Measurements from ENCODE around the gene MAB21L4. TPM values are rescaled to one million over a fixed set of nuclear protein-coding genes. Genes with fewer than 3 reads are reported as not detected.
A peak's percentile ranks its signal among the peaks of the same experiment; 100 is the strongest.

The MAB21L4 gene
- total and polyA plus RNA-seq, 9 donors = 0.04 to 0.48 (median 0.23) TPM; not detected in 4

DNA sequence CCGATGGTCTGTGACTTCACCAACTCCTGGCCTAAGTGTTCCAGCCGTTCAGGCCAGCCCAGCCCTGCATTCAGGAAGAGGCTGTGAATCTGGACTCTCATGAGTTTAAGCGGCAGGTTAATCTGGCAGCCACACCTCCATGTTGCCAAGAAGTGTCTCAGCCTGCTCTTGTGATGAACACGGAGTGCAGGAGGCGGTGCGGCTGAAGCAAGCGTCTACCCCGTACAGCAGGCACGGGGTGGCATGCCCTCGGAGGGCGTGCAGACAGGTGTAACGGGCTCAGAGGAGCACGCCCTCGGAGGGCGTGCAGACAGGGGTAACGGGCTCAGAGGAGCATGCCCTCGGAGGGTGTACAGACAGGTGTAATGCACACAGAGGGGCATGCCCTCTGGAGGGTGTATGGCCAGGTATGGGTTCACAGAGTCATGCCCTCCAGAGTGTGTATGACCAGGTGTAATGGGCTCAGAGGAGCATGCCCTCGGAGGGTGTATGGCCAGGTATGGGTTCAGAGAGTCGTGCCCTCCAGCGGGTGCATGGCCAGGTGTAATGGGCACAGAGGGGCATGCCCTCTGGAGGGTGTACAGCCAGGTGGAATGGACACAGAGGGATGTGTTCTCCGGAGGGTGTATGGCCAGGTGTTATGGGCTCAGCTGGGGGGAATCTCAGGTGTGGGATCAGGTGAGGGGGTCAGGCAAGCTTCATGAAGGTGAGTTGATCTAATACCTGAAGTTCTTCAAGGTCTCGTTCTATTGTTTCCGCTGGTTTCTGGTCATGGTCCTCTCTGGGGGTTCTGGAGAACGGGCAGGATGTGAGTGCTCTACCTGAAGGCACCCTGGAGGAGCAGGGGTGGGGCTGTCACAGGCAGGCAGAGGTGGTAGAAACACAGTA, 32.8 kb upstream of the MAB21L4 start:
- no peak for TF ChIP-seq POLR2A (IDR thresholded peaks at IDR 0.05)
- no peak for TF ChIP-seq EP300 (IDR thresholded peaks at IDR 0.05)
- TF ChIP-seq, protein P1, sequence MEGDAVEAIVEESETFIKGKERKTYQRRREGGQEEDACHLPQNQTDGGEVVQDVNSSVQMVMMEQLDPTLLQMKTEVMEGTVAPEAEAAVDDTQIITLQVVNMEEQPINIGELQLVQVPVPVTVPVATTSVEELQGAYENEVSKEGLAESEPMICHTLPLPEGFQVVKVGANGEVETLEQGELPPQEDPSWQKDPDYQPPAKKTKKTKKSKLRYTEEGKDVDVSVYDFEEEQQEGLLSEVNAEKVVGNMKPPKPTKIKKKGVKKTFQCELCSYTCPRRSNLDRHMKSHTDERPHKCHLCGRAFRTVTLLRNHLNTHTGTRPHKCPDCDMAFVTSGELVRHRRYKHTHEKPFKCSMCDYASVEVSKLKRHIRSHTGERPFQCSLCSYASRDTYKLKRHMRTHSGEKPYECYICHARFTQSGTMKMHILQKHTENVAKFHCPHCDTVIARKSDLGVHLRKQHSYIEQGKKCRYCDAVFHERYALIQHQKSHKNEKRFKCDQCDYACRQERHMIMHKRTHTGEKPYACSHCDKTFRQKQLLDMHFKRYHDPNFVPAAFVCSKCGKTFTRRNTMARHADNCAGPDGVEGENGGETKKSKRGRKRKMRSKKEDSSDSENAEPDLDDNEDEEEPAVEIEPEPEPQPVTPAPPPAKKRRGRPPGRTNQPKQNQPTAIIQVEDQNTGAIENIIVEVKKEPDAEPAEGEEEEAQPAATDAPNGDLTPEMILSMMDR (IDR thresholded peaks at IDR 0.05) = no peak
- Histone ChIP-seq H3K36me3 (no peaks in the 10 kb centered on the region), H3K9me3 (no peaks in the 10 kb centered on the region), H3K27ac (no peak overlapping the region), H3K27me3 (no peaks in the 10 kb centered on the region), H3K4me3 (no peak overlapping the region), H3K4me1 (ENCODE audit: insufficient read depth) (peaks cover 3% of the 10 kb centered on the region)
- intact Hi-C loops (cut with DNase I) = no loop called here
- WGBS, 3 donors = 92 to 95% (median 93%) methylated on average over 24 of the region's 24 CpGs
- peak; percentile 6 to 34 (median 15) for DNase-seq

DNA sequence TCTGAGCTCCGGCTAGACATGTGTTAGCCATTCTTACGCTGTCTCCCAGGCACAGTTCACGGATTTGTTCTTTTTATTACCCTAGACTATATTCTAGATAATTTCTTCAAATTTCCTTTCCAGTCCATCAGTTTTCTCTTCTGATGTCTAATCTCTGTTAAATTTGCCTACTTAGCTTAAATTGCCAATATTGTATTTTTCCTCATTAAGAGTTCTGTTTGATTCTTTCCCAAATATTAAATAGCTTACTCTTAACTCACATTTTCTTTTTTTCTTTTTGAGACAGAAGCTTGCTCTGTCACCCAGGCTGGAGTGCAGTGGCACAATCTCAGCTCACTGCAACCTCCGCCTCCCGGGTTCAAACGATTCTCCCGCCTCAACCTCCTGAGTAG, 31.4 kb upstream of the MAB21L4 start:
- no peak for DNase-seq
- Histone ChIP-seq H3K9me3 (no peaks in the 10 kb centered on the region), H3K36me3 (no peaks in the 10 kb centered on the region), H3K27ac (peak overlapping the region in 1 of 2 donors; percentile 72), H3K27me3 (no peaks in the 10 kb centered on the region), H3K4me3 (no peak overlapping the region), H3K4me1 (ENCODE audit: insufficient read depth) (peaks cover 3% of the 10 kb centered on the region)
- intact Hi-C loops (cut with DNase I) = loop anchor here in 1 of 4 donors (1.0 kb wide), 1 partner anchor 32 kb away; no protein-coding TSS in a partner anchor
- TF ChIP-seq EP300 (IDR thresholded peaks at IDR 0.05) (no peak), POLR2A (IDR thresholded peaks at IDR 0.05) (no peak)
- TF ChIP-seq, protein P1 (IDR thresholded peaks at IDR 0.05) = no peak
- 60 to 76% (median 65%) methylated on average over 7 of the region's 7 CpGs for WGBS, 3 donors

DNA sequence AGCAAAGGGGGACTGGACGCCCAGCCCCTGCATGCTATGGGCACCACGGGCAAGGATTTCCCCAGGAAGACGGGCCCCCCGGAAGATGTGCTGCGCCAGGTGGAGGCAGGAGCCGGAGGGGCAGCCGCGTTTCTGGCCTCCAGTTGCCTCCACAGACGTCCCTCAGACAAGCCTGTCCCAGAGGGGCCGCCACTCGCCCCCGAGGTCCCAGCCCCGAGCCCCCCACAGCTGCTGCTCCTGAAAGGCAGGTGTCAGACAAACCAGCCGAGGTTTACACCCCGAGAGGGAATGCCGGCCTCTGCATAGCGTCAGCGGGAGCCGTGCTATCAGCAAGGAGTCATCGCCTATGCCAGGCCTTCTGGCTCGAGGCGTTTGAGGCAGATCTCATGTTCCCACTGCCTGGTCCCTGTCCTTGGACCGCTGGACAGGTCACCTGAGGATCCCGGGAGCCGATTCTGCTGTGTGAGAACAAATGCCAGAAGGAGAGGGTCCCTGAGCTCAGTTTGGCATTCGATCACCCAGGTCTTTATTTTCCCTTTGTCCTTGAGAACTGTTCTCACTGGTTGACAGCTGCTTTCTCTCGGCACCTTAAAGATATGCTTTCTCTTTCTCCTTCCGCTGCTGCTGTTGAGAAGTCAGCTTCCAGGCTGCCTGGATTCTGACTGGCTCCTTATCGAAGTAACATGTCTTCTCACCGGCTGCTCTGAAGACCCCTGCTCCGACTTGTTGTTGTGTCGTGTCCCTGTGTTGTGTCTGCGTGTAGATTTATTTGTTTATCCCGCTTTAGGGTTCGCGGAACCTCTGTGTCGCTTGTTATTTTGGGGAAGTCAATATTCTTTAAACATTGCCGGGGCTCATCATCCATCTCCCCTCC, 30.8 kb upstream of the MAB21L4 start:
- no peak for TF ChIP-seq POLR2A (IDR thresholded peaks at IDR 0.05)
- TF ChIP-seq EP300 (IDR thresholded peaks at IDR 0.05) = no peak
- TF ChIP-seq, protein P1 (IDR thresholded peaks at IDR 0.05) = no peak
- Histone ChIP-seq H3K9me3 (no peaks in the 10 kb centered on the region), H3K36me3 (no peaks in the 10 kb centered on the region), H3K27ac (peak overlapping the region; percentile 6 to 72), H3K4me3 (no peak overlapping the region), H3K27me3 (no peaks in the 10 kb centered on the region), H3K4me1 (ENCODE audit: insufficient read depth) (peaks cover 7% of the 10 kb centered on the region)
- WGBS, 3 donors = 27 to 39% (median 30%) methylated on average over 38 of the region's 38 CpGs
- intact Hi-C loops (cut with DNase I) = loop anchor here in 1 of 4 donors (1.0 kb wide), 1 partner anchor 33 kb away; no protein-coding TSS in a partner anchor
- DNase-seq = peak; percentile 50 to 69 (median 53)
